Brain microvascular endothelial cell (primary cell): Measurements from ENCODE around the gene LLGL2.

Source experiments
- DNase-seq: peaks from one replicate; pipeline ENCODE4 v3.0.0-alpha.2; 2020
- H3K27ac ChIP-seq: fragments of 250-450 bp; sonication (Bioruptor Pico); 2 replicates; pipeline ENCODE4 v1.5.1; 2020; ENCODE audit warnings: mild to moderate bottlenecking, moderate library complexity
- H3K27me3 ChIP-seq: fragments of 250-450 bp; sonication (Bioruptor Pico); replicated peaks from 2 replicates; pipeline ENCODE4 v1.5.1; 2020; ENCODE audit warnings: mild to moderate bottlenecking
- H3K36me3 ChIP-seq: fragments of 250-450 bp; sonication (Bioruptor Pico); replicated peaks from 2 replicates; pipeline ENCODE4 v1.5.1; 2020; ENCODE audit warnings: mild to moderate bottlenecking
- H3K4me3 ChIP-seq: 2 replicates; pipeline ENCODE4 v1.5.1; 2011; ENCODE audit warnings: low read depth, mild to moderate bottlenecking, control low read depth, low read length, moderate library complexity
- in situ Hi-C: cut with HindIII; loops from 2 replicates; pipeline ENCODE4 v1.10.0; 2017; ENCODE audit warnings: low sequenced_read_pairs, low pct_ligation_motif_present
- TF ChIP-seq, protein P1 (sequence below): IDR thresholded peaks from 2 replicates; pipeline ENCODE4 v1.5.1; 2011; ENCODE audit warnings: low read depth, mild to moderate bottlenecking, moderate library complexity, low read length, control low read depth, inconsistent platforms; ENCODE audit errors: missing control alignments

Gene LLGL2

GRCh38 chr17:75536366-75536765 is 10.9 kb downstream of the LLGL2 start:
- Histone ChIP-seq H3K36me3 (no peaks in the 10 kb centered on the region), H3K27me3 (no peaks in the 10 kb centered on the region), H3K4me3 (no peak overlapping the region), H3K27ac (no peak overlapping the region)
- TF ChIP-seq, protein P1, sequence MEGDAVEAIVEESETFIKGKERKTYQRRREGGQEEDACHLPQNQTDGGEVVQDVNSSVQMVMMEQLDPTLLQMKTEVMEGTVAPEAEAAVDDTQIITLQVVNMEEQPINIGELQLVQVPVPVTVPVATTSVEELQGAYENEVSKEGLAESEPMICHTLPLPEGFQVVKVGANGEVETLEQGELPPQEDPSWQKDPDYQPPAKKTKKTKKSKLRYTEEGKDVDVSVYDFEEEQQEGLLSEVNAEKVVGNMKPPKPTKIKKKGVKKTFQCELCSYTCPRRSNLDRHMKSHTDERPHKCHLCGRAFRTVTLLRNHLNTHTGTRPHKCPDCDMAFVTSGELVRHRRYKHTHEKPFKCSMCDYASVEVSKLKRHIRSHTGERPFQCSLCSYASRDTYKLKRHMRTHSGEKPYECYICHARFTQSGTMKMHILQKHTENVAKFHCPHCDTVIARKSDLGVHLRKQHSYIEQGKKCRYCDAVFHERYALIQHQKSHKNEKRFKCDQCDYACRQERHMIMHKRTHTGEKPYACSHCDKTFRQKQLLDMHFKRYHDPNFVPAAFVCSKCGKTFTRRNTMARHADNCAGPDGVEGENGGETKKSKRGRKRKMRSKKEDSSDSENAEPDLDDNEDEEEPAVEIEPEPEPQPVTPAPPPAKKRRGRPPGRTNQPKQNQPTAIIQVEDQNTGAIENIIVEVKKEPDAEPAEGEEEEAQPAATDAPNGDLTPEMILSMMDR, result no peak
- DNase-seq, result no peak
- in situ Hi-C loops, result no loop called here

DNA sequence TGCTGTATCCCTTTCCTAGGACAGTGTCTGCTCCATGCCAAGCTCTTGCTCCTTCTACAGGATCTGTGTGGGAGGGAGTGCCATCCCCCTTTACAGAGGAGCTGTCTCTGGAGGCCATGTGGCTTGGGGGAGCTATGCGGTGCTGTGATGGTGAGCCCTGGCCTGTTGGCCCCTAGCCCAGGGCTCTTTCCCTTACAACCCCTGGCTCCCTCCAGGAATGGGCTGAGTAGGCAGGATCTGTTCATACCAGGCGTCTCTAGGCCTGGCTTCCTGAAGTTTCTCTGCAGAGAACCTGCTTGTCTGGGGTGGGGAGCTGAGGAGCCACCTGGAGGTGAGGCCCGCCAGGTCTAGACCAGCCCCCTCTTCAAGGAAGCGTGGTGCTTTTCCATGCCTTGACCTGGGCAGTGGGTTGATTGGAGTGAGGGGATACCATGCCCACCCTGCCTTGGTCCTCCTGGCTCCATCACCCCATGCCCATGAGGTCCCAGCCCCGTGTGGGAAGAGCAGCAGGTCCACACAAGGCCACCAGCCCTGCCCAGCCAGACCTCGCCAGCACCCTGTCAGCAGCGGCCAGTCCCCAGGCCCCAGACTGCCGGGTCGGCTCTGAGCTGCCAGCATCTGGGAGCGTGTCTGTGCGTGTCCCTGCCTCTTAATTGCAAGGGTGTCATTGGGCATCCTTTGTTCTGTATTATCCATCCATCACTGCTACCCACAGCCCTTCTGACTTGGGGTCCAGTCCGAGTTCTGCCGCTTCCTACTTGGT is 14.7 kb downstream of the LLGL2 start:
- in situ Hi-C loops, result no loop called here
- no peaks in the 10 kb centered on the region for H3K27me3 ChIP-seq
- H3K4me3 ChIP-seq, result no peak overlapping the region

GRCh38 chr17:75540923-75541503 is 15.5 kb downstream of the LLGL2 start:
- in situ Hi-C loops, result no loop called here

More for the DNA sequence above, 14.7 kb downstream of the LLGL2 start:
- no peaks in the 10 kb centered on the region for H3K36me3 ChIP-seq
- no peak overlapping the region for H3K27ac ChIP-seq
- no peak for DNase-seq
- TF ChIP-seq, protein P1, result no peak

DNA sequence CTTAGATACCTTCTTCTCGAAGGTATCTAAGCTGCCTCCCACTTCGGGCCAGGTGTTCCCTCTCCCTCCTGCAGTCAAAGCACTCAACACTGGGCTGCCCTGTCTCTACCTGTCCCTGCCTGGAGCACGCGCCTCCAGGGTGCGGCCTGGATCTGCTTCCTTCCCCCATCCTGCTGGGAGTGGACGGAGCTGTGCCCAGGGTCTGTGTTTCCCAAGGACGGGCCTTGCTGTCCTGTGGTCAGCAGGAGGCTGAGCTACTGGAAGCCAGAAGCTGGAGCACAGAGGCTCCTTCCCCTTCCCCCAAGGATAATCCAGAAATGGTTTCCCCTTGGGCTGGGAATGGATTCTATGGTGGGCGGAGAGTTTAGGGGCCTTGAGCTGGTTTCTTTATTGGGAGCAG is 16.7 kb downstream of the LLGL2 start:
- Histone ChIP-seq H3K4me3 (no peak overlapping the region), H3K27ac (no peak overlapping the region), H3K36me3 (no peaks in the 10 kb centered on the region), H3K27me3 (no peaks in the 10 kb centered on the region)
- in situ Hi-C loops, result no loop called here
- TF ChIP-seq, protein P1, result no peak
- no peak for DNase-seq

More at GRCh38 chr17:75540923-75541503, 15.5 kb downstream of the LLGL2 start:
- Histone ChIP-seq H3K4me3 (no peak overlapping the region), H3K27me3 (no peaks in the 10 kb centered on the region), H3K36me3 (no peaks in the 10 kb centered on the region), H3K27ac (no peak overlapping the region)
- TF ChIP-seq, protein P1, result no peak
- DNase-seq, result no peak

- no peak for DNase-seq
- in situ Hi-C loops, result no loop called here
- no peak overlapping the region for H3K4me3 ChIP-seq
- TF ChIP-seq, protein P1, result no peak
- H3K27ac ChIP-seq, result no peak overlapping the region
- H3K36me3 ChIP-seq, result no peaks in the 10 kb centered on the region
- no peaks in the 10 kb centered on the region for H3K27me3 ChIP-seq
These were observed 17.3 kb downstream of the LLGL2 start for GRCh38 chr17:75542728-75543336.
